Measurements from ENCODE around the gene AMACR. TPM values are rescaled to one million over a fixed set of nuclear protein-coding genes. Genes with fewer than 3 reads are reported as not detected.
"Not testable (repeated sequence)": the region's sequence is repeated elsewhere in the genome, so short reads cannot be mapped to it uniquely, and the experiment has no call there.

The AMACR gene
- total RNA-seq, 1 donor = 13.7 TPM

GRCh38 chr5:34010146-34010545 is 2.3 kb upstream of the AMACR start:
- DNase-seq (ENCODE audit: low read depth in 2 of 3, low spot score in 2 of 3) = not testable (repeated sequence)

GRCh38 chr5:34009610-34010009 is 1.8 kb upstream of the AMACR start:
- no peak for DNase-seq (ENCODE audit: low read depth in 2 of 3, low spot score in 2 of 3)

- DNase-seq (ENCODE audit: low read depth in 2 of 3, low spot score in 2 of 3) = peak in 2 of 3 donors; percentile 10 to 31
These were observed 952 bp upstream of the AMACR start for GRCh38 chr5:34008802-34009201.

GRCh38 chr5:34007201-34007620 is 639 bp downstream of the AMACR start:
- DNase-seq (ENCODE audit: low read depth in 2 of 3, low spot score in 2 of 3) = peak in 1 of 3 donors; percentile 3

GRCh38 chr5:34005681-34006080 is 2.2 kb downstream of the AMACR start:
- DNase-seq (ENCODE audit: low read depth in 2 of 3, low spot score in 2 of 3) = no peak

GRCh38 chr5:34005211-34005610 is 2.6 kb downstream of the AMACR start:
- DNase-seq (ENCODE audit: low read depth in 2 of 3, low spot score in 2 of 3) = no peak

DNA sequence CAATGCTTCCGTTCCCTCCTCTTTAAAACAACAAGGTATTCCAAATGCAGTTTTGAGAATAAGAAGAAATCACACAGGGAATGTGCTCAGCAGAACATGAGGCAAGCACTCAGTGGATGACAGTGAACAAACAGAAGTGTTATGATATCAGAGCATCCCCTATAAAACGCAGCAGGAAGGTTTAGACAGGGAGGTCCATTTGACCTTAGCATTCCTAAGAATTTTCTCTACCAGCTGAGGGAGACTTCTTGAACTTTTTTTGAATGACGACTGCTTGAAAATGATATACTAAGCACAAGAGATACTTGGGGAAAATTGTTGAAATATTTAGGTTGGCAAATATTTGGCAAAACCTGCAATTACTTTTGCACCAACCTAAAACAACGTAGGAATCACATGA is 3.9 kb downstream of the AMACR start:
- DNase-seq (ENCODE audit: low read depth in 2 of 3, low spot score in 2 of 3) = no peak

DNA sequence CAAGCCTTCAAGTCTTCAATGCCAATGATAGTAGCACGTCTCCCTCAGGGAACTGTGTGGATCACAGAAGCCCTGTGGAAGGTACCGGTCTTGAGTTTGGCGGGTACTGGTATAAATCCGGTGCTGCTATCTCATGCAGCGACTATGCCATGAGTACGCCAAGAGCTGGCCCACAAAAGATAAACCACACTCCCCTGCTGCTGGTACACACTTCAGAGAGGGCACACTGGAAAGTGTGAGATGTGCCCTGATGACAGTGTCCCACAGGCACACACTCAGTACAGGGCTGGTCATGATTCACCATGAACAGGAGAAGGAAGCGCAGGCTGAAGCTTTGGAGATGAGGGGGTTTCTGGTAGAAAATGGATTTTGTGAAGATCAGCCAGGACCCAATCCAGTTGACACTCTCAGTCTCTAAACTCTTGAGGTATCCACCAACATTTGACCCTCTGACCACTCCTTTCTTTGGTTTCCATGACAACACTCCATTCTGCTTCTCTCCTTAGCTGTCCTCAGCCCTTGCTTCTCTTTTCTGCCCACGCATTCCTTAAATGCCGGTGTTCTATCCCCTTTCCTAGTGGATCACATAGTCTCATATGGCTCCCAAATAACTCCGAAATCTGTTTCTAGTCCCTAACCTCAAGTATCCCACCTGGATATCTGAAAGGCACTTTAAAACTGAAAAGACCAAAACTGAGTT is 5.1 kb downstream of the AMACR start:
- no peak for DNase-seq (ENCODE audit: low read depth in 2 of 3, low spot score in 2 of 3)

GRCh38 chr5:34001241-34001841 is 6.5 kb downstream of the AMACR start:
- no peak for DNase-seq (ENCODE audit: low read depth in 2 of 3, low spot score in 2 of 3)

- no peak for DNase-seq (ENCODE audit: low read depth in 2 of 3, low spot score in 2 of 3)
These were observed 7.9 kb downstream of the AMACR start for GRCh38 chr5:33999978-34000377.

DNA sequence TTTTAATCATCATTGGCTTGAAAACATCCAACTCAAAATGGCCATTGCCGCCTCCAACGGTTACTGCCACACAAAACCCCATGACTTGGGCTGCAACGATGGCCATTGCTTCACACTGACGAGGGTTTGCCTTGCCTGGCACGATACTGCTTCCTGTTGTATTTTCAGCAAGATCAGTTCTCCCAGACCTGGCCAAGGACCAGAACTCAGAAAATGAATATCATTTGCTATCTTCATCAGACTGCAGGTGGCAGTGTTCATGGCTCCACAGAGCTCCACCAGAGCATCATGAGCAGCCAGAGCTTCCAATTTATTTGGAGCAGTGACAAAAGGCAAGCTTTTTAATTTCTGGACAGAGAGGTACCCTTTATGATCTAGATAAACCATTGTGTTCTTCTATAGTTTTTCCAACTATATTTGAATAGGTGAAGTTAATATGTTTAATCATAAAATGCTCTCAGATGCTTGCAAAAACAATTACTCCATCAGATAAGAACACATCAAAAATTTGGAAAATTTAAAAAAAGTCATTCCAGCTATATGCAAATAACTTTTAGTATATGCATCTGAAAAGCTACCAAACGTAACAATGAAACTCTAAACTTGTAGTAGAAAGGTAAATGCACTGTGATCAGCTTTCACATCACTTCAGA is 10.4 kb downstream of the AMACR start:
- DNase-seq (ENCODE audit: low read depth in 2 of 3, low spot score in 2 of 3) = peak in 2 of 3 donors; percentile 62 to 79

GRCh38 chr5:33995865-33996264 is 12.0 kb downstream of the AMACR start:
- DNase-seq (ENCODE audit: low read depth in 2 of 3, low spot score in 2 of 3) = no peak

DNA sequence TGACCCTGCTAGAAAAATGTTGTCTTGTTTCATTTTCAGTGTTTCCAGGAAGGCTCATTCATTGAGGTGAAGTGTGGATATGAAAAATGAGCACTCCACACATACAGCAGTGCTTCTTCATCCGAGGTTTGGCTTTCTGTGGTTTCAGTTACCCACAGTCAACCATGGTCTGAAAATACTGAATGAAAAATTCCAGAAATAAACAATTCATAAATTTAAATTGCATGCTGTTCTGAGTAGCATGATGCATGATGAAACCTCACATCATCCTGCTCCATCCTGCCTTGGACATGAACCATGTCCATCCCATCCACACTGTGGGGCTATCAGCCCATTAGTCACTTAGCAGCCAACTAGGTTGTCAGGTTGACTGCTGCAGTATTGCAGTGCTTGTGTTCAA is 13.0 kb downstream of the AMACR start:
- DNase-seq (ENCODE audit: low read depth in 2 of 3, low spot score in 2 of 3) = no peak

- no peak for DNase-seq (ENCODE audit: low read depth in 2 of 3, low spot score in 2 of 3)
These were observed 15.0 kb downstream of the AMACR start for GRCh38 chr5:33992864-33993263.

DNA sequence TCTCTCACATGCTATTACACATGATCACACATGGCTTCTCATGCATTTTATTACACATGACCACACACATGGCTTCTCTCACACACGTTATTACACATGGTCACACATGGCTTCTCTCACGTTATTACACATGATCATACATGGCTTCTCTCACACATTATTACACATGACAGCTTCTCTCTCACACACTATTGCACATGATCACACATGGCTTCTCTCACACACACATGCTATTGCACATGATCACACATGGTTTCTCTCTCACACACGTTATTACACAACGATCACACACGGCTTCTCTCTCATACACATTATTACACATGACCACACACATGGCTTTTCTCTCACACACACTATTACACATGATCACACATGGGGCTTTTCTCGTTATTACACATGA is 22.4 kb downstream of the AMACR start:
- DNase-seq (ENCODE audit: low read depth in 2 of 3, low spot score in 2 of 3) = no peak

GRCh38 chr5:33984671-33985124 is 23.2 kb downstream of the AMACR start, which contains the start of gene SLC45A2:
TSS of gene SLC45A2 (minus strand) at chr5:33984693. CDS start at chr5:33984583, 110 bp downstream.
- DNase-seq (ENCODE audit: low read depth in 2 of 3, low spot score in 2 of 3) = no peak

GRCh38 chr5:33984178-33984577 is 23.7 kb downstream of the AMACR start:
- DNase-seq (ENCODE audit: low read depth in 2 of 3, low spot score in 2 of 3) = no peak

GRCh38 chr5:33981408-33982162 is 26.3 kb downstream of the AMACR start:
- DNase-seq (ENCODE audit: low read depth in 2 of 3, low spot score in 2 of 3) = no peak

DNA sequence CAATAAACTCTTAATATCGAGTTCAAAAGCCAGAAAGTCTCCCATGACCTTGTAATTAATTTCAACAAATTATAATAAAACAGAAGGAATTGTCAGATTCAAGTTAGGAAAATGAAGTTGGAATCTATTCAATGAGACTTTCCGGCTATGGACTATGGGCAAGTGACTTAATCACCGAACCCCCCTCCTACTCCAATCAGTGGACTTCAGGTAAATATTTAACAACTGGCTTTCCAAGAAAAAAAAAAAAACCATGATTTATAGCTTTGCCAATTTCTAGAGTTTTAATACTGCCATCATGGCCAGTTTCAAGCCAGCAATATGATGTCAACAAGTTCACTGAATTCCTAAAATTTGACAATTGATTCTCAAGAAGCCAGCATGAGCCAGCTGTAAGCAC is 27.8 kb downstream of the AMACR start:
- DNase-seq (ENCODE audit: low read depth in 2 of 3, low spot score in 2 of 3) = no peak

DNA sequence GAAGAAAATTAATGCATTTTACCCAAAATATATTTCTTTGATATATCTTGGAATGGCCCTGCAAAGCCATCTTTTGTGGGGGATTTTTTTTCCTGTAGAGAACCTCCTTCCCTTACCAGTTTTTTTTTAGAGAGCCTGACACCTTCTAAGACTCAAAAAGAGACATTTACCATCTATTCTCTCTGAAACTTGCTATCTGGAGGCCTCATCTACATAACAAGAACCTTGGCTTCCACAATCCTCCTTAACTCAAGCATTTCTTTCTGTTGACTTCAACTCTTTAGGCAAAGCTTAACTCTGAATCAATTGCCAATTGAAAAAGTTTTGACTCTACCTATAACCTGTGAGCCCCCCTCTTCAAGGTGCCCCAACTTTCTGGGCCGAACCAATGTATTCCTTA is 29.5 kb downstream of the AMACR start:
- DNase-seq (ENCODE audit: low read depth in 2 of 3, low spot score in 2 of 3) = no peak

DNA sequence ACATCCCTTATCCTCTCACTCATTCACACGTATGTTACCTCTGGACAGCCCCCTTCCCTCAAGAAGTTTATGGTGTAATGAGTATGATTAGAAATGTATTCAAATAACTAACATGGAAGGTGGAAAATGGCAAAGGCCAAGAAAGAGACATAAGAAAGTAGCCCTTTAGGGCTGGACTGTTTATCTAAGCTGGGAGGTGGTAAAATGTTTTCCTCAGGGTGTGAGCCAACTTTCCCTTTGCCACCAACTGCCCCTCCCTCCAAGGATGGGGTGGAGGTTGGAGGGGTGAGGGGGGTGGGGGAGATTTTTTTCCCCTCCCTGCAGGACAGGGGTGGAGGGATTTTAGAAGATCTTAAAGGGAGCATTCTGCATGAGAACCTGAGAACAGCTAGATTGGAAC is 31.5 kb downstream of the AMACR start:
- no peak for DNase-seq (ENCODE audit: low read depth in 2 of 3, low spot score in 2 of 3)
